Measurements from ENCODE around the gene PRR29.

The PRR29 gene

DNA sequence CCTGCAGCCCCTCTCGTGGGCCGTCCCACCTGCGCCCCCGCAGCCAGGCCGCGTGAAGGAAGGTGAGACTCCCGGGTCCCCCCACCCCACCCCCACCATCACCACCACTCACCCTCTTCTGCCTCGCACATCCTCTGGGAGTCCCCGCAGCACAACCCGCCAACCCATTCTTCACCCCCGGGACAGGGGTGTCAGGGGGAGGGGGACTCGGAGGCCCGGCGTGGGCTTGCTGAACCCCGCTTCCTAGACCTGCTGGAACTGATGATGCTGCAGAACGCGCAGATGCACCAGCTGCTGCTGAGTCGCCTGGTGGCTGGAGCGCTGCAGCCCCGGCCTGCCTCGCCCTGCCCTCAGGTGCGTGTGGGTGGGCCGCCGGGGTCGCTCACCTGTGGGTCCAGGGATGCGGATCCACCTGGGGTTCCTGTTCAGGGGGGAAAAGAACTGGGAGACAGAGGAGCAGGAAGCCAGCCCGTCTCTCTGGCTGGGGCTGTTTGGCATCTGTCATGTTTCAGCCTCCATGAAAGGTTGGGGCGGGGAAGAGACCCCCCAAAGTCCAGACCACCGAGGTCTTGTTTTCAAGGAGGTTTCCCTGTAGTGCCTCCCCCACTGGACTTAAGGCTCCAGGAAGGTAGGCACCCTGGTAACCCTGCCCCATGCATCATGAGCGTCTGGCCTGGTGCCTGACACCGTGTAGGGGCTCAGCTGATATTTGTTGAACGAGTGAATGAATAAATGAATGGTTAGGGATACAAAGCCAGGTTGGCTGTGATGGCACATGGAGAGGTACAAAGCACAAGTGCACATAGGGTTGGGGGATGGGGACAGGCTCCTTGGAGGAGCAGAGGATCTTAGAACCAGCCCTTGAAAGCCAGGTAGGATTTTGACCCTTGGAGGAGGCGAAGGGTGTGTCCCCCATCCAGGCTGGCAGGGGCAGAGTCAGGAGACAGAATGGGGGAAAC is 849 bp downstream of the PRR29 start:
- DNase-seq: peak; percentile 63

DNA sequence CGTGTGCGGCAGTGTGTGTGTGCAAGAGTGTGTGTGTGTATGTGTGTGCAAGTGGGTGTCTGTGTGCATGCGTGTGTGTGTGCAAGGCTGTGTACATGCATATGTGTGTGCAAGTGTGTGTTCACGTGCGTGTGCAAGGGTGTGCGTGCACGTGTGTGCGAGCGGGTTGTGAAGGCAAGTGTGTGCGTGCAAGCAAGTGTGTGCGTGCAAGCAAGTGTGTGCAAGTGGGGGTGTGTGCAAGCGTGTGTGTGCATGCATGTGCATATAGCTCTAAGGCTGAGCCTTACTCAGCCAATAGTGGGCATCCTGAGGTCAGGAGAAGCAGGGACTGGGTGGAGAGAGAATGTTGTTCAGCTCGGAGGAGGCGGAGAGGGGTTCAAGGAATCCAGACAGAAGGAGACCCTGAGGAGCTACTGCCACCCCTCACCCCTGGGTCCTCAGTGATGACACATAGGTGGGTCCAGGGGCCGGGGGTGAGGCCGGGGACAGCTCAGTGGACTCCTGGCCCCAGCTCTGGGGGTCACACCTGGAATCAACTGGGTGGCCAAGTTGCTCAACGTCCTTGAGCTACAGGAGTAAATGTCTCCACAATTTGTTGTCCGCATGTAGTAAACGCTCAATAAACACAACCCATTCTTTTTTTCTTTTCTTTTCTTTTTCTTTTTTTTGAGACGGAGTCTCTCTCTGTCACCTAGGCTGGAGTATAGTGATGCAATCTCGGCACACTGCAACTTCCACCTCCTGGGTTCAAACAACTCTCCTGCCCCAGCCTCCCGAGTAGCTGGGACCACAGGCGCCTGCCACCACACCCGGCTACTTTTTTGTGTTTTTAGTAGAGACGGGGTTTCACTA is 1.8 kb downstream of the PRR29 start:
- peak; percentile 52 for DNase-seq

DNA sequence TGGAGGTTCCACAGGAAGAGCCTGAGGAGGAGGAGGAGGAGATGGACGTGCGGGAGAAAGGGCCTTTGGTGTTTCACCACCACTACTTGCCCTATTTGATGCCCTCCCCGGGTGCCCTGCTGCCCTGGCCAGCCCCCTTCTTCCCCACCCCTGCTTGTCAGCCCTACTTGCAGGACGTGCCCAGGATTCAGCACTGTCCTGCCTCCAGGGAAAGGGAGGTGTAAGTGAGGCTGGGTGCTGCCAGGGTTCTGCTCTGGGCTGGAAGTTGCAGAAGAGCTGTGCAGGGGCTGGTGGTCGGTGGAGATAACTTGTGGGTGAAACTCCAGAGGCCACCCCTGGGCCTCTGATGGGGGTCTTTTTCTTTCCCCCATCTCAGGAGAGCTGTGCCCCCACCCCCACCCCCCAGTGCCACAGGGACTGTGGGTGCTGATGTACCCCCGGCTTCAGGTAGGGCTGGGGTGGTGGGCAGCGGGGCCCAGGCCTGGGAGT is 3.0 kb downstream of the PRR29 start:
- no peak for DNase-seq

DNA sequence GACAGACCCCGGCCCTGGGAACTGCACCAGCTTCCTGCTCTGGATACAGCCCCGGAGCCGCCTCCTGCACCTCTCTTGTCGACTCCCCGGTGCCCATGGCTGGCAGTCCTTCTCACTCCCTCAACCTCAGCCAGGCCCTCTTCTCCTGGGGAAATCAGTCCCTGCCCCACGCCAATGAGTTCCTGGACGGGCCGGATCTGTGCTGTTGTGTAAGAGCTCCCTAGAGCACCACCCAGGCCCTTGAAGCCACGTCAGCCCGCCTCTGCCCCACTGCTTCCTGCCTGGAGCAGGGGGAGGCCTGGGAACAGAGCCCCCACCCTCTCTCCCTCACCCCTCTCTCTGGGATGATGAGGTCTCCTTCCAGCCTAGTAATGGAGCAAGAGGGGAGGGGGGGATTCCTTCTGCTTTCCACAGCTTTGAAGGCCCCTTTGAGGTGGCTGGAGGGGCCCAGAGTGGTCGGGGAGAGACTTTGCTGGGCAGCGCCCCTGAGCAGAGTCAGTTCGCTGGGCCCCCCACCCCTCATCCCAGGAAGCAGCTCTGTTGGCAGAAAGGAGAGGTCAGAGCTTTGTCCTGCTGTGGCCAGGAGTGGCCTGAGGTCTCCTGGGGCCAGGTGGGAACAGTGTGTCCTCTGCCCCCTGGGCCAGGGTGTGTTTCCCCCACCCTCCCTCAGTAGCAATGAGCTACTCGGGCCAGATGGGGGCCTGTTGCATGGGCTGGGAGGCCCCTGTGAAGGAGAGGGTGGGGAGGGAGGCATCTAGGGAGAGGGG is 3.8 kb downstream of the PRR29 start:
- peak; percentile 50 for DNase-seq

DNA sequence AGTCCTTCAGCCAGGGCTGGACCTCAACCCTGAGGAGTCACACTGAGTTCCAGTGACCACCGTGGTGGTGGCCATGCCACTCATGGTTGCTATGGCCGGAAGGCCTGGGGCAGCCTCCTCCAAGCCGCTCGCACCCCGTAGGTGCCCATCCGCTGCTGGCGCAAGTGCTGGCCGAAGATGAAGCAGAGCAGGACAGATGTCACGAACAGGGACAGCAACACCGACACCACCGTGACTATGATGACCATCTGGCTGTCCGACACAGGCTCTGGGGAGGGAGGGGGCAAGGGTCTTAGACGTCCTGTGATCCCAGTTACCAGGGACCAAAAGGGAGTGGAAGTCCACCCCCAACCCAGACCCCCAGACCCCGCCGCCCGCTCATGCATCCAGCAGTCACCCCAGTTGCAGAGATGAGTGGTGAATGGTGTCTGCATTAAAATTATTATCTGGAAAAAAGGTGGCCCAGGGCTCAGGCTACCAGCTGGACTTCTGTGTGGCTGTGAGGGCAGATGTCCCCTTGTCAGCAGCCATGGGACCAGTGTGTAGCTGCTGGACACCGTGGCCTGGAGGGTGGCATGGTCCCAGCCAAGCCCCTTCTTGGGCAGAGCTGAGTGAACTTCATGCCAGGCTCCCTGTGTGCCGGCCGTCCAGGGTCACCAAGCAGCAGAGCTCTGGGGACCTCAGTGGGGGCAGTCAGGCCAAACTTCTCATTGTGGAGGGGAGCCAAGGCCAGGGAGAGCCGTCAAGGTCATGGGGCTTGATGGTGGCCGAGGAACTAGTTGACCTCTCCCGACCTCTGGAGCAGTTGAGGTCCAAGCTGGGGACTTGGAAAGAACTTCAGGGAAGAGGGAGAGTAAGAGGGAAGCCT is 4.7 kb downstream of the PRR29 start:
- peak; percentile 43 for DNase-seq

DNA sequence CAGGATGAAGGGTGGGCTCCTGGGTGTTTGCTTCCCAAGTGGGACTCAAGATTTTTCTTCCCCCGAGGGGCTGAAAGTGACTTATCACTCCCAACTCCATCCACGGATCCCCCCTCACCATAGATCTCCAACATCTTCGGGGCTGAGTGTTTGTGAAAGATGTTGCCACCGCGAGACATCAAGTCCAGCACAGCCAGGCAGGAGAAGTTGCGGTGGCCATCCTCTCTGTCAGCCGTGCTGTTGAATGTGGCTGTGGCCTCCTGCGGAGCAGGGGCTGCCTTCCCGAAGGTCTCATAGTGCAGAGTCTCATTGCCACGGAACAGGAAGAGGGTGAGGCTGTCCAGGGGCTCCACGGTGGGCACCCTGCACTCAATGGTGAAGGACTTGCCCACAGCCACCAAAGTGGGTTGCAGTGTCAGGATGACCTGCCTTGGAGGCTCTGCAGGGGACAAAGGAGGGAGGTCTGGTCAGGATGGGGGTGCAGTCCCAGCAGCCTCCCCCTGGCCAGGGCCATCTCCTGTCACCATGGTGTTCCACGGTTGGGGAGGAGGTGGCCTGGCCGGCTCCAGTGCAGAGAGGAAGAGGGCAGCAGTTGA is 5.5 kb downstream of the PRR29 start:
- peak; percentile 46 for DNase-seq

DNA sequence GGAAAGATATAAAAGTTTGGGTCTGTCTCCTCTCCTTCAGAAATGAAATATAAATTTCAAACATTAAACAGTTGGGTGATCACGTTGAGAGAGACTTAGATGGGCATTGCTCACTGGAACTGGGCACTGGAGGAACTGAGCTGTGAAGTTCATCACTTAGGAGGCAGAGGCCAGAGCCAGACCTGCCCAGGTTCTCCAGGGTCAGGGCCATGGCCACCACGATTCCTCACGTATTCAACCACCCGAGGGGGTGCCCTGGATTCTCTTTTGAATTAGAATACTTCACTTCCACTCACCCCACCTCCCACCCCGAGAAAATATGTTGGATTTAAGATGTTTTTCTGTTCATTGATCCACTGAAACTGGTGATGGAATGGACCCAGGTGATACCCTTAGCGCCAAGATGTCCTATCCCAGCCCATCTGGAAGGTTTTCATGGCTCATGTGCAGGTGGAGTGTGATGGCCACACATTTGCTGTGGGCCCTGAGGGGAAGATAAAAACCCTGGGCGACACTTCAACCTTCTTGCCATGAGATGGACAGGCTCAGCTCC is 6.1 kb downstream of the PRR29 start:
- peak; percentile 32 for DNase-seq

DNA sequence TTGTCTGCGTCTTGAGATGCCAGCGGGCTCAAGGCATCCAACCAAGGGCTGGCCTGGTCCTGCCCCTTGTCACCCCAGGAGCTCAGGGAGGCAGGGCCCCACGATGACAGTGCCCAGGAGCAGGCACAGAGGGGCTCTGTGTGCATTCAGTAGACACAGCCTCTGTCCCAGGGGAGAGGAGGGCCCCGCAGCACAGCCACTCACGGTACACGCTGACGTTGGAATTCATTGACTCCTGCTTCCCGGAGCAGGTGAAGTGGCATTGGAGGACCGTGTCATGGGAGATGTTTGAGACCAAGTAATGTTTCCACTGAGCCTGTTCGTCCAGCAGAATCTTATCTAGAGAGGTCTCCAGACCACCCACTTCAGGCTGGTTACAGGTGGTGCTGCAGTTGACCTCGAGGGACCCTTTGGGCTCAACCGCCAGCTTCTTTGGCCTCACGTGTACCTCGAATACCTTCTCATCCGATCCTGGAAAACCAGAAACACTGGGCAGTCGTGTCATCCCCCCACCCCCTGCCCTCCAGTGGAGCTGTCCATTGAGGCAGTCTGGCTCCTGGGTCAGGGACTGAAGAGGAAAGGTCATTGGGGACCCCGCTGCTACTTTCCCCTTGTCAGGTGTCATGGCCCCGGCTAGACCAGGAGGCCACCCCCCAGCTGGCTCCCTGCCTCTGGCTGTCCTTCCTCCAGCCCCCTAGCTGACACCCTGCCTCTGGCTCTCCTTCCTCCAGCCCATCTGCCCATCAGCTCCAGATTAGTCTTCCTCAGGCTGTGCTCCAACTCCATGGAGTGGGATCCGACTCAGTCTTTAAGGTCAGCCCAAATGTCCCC is 7.0 kb downstream of the PRR29 start:
- peak; percentile 45 for DNase-seq

DNA sequence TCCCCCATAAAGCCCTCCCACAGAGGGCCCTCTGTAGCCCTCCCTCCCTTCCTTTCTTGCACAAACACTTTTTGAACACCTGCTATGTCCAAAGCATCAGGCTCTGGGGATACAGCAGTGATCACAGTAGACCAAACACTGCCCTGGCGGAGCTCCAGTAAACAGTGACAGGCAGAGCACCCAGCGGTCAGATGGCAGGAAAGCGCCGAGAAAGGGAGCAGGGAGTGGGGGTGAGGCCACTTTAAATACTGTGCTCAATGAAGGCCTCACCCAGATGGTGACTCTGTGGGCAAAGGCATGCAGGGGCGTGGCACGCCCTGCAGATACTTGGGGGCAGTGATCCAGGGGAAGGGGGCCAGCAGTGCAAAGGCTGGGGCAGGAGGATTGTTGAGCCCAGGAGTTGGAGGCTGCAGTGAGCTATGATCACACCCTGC is 7.6 kb downstream of the PRR29 start:
- DNase-seq: peak; percentile 36

DNA sequence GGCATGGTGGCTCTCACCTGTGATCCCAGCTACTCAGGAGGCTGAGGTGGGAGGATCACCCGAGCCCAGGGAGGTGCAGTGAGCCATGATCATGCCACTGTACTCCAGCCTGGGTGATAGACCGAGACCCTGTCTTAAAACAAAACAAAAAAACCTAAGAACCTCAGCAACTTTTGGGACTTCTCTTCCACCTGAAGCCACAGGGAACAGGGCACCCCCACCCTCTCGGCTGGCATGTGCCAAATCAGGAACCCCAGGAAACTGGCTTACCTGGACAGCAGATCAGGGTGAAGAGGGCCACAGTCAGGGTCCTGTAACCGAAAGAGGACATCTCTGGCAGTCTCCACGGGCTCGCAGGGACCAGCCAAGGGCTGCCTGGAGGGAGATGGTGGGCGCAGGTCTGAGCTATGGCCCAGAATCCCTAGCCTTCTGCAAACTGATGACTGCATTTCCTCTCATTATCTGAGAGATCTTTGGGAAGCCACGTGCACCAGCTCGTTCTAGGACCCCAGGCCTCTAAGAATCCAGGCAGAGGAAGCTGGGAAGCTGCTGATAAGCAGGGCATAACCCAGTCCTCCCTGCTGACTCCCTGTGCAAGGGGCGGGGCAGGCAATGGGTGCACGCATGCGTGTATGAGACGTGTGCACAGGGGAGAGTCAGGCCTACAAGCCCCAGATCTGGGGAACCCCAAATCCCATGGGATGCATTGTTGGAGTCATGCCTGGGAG is 8.4 kb downstream of the PRR29 start:
- DNase-seq: peak; percentile 39

DNA sequence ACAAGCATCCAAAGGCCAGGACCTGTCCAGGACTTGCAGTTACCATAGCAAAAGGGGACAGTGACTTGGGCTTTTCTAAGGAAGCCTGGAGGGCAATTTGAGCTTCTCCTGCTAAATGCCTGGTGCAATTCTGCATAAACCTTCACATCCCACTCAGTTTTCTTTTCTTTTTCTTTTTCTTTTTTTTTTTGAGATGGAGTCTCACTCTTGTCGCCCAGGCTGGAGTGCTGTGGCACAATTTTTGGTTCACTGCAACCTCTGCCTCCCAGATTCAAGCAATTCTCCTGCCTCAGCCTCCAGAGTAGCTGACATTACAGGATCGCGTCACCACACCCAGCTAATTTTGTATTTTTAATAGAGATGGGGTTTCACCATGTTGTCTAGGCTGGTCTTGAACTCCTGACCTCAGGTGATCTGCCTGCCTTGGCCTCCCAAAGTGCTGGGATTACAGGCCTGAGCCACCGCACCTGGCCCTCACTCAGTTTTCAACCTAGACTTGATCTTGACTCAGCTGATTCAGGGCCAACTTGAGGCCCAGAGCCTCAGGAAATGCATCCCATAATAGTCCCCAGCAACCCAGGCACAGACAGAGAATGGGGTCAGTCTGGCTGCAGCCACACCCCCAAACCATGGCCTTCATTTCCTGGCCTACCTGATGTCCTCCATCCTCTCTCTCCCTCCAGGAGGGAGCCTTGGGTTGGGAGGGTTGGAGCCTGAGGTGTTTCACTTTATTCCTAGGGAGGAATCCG is 9.1 kb downstream of the PRR29 start:
- peak; percentile 37 for DNase-seq

DNA sequence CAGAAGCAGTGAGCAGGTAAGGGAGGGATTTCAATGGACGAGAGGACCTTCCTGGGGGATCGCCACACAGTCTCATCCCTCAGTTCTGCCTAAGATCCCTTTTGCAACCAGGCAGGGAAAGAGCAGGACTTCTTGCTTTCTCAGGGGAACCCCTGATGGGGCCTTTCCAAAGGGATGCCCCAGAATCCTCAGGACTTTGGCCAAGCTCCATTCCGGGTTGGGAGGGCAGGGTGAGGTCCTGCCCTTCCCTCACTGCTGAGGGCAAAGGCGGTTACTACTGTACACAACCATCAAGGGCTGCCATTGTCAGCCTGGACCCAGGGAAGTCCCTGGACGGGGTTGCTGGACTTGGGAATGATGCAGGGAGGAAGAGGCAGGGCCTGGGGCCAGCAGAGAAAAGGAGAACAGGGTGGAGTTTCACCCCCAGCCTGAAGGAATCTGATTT is 9.7 kb downstream of the PRR29 start:
- DNase-seq: peak; percentile 25

DNA sequence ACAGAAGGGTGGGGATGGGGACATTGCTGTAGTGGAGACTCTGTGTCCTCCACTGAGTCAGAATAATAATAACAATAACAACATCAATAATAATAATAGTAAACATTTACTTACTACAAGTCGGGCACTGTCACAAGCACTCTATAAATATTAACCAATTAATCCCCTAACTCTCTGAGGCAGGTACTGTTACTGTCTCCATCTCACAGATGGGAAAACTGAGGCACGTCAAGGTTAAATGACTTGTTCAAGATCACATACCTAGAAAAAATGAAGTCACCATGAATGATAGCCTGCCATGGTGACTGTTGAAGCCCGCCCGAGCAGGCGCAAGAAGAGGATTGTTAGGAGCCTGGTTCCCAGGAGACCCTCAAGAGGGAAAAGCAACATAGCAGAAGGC is 10.2 kb downstream of the PRR29 start:
- DNase-seq: peak; percentile 30

DNA sequence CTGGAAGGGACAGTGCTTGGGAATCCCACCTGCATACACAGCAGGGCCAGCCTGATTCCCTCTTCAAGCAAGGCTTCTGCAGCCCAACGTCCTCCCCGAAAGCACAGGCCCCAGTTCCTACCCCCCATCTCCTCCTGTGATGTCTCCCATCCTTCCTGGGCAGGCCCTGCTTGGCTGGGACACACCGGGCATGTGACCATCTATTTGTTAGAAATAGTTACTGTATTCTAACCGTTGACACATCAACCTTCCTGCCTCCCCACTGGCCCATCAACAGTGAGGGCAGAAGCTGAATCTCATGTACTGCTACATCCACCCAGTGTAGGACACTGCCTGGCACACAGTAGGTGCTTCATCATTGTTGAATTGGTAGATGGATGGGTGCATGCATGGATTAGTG is 10.7 kb downstream of the PRR29 start:
- peak; percentile 37 for DNase-seq

DNA sequence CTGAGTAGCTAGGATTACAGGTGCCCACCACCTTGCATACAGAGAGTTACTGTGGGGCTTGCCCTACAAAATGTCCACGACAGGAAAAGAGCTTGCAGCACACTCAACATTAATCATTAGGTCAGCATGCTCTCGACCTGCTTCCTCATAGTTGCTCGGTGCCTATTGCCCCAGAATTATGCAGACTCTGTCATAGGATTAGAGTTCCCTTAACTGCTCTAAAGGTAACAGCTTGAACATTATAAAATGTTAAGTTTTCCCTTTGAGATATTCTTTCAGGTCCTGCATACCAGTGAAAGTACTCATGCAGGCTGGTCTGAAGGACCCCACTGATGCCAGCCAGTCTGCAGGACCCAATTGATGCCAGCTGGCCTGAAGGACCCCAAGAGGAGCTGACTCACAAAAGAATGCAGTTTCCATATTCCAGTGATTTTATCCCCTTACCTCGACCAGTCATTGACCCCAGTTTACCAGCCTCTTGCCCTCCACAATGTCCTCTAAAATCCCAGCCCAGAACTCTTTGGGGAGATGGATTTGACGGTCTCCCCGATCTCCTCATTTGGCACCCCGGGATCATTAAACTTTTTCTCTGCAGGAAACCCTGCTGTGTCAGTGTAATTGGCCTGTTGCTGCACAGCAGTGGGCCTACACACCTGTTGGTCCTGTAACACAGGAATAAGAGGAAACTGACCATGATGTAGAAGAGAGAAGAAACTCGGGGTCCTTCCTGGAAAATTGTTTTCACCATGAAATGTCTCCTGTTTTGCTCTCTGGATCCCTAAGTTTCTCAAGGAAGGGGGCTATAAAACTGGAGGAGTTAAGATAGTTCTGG is 11.6 kb downstream of the PRR29 start:
- no peak for DNase-seq

DNA sequence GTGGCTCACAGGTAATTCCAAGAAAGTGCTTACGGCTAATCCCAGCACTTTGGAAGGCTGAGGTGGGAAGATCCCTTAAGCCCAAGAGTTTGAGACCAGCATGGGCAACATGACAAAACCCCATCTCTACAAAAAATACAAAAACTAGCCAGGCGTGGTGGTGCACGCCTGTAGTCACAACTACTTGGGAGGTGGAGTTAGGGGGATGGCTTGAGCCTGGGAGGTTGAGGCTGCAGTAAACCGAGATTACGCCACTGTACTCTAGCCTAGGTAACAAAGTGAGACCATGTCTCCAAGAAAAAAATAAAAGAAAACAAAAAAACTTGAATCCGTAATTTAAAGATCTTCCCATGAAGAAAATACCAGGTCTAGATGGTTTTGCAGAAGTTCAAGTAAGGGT is 17.3 kb downstream of the PRR29 start:
- DNase-seq: peak; percentile 40

DNA sequence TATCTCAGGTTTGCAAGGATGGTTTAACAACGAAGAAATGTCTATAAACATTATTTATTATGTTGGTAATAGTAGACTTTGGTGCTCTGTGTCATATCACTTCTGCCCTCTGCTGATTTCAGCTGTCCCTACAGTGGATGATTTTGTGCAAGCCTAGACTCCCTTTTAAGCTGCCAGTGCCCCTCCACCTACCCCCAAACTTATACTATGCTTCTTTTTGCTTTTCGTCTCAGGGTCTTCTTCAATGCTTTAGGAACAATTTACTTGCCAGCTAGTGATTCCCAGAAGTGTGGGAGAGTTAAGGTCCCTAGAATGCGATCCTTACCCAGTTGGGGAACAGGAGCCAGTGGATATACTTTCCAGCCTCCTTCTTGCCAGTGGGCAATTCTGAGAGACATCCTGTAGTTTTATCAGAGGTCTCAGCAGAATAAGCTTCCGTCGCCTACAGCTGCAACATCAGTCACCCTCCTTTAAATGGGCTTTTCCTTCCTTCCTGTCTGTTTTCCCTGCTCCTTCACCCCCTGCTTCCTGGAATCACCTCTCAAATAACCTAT is 18.2 kb downstream of the PRR29 start:
- DNase-seq: peak; percentile 50

Measured in activated CD8-positive, alpha-beta memory T cell treated with anti-CD3 and anti-CD28 coated beads, Interleukin-2, amount 50 U/mL, for 48 hours (primary cell).